OCI-LY3 (cell line): ENCODE measurements around the gene CD200R1.

Source experiments
- H2AFZ ChIP-seq: fragments of 200-600, 300-600 bp; shearing (Covaris generic); 2 replicates; pipeline ENCODE4 v1.6.0; 2014; ENCODE audit warnings: antibody characterized with exemption, low read depth, low read length
- H3K27ac ChIP-seq: fragments of 200-600, 300-600 bp; sonication (generic); 2 replicates; pipeline ENCODE4 v1.5.1; 2014; ENCODE audit warnings: mild to moderate bottlenecking, low read length, moderate library complexity, mixed read lengths
- H3K27me3 ChIP-seq: fragments of 200-600, 300-600 bp; sonication (generic); 2 replicates; pipeline ENCODE4 v1.6.1; 2014; ENCODE audit warnings: low read depth, low read length, mixed read lengths
- H3K36me3 ChIP-seq: fragments of 200-600, 300-600 bp; sonication (generic); replicated peaks from 2 replicates; pipeline ENCODE3; 2014; ENCODE audit warnings: low read depth, low read length, mixed read lengths
- H3K4me1 ChIP-seq: fragments of 300-600, 200-600 bp; sonication (generic); 2 replicates; pipeline ENCODE4 v1.6.1; 2014; ENCODE audit warnings: low read length, mixed read lengths
- H3K4me2 ChIP-seq: fragments of 200-600, 300-600 bp; sonication (generic); 2 replicates; pipeline ENCODE4 v1.6.1; 2014; ENCODE audit warnings: low read length, mixed read lengths
- H3K4me3 ChIP-seq: fragments of 300-600, 200-600 bp; sonication (generic); 2 replicates; pipeline ENCODE4 v1.5.1; 2014; ENCODE audit warnings: antibody characterized with exemption, mild to moderate bottlenecking, low read length, moderate library complexity
- H3K79me2 ChIP-seq: fragments of 300-600, 200-600 bp; shearing (Covaris generic); 2 replicates; pipeline ENCODE4 v1.6.1; 2014; ENCODE audit warnings: mild to moderate bottlenecking, low read length, mixed read lengths
- H3K9ac ChIP-seq: fragments of 300-600, 200-600 bp; shearing (Covaris generic); 2 replicates; pipeline ENCODE4 v1.6.0; 2014; ENCODE audit warnings: mild to moderate bottlenecking, low read length, moderate library complexity
- H3K9me3 ChIP-seq: fragments of 200-600, 300-600 bp; shearing (Covaris generic); 2 replicates; pipeline ENCODE4 v1.6.1; 2014; ENCODE audit warnings: low read length, mixed read lengths; ENCODE audit not compliant: insufficient read depth
- H4K20me1 ChIP-seq: fragments of 200-600, 300-600 bp; sonication (generic); 2 replicates; pipeline ENCODE4 v1.6.1; 2016; ENCODE audit warnings: low read length, mixed read lengths; ENCODE audit not compliant: insufficient read depth
- EZH2phosphoT487 ChIP-seq: fragments of 200-600 bp; shearing (Covaris generic); IDR thresholded peaks from 2 replicates; pipeline ENCODE4 v1.6.1; 2018; ENCODE audit warnings: antibody characterized with exemption, mixed run types, low read depth
- TF ChIP-seq, protein P1 (sequence below): fragments of 200-600, 300-600 bp; sonication (generic); IDR thresholded peaks from 2 replicates; pipeline ENCODE4 v1.5.1; 2014; ENCODE audit warnings: antibody characterized with exemption, low read length, low read depth

The CD200R1 gene

DNA sequence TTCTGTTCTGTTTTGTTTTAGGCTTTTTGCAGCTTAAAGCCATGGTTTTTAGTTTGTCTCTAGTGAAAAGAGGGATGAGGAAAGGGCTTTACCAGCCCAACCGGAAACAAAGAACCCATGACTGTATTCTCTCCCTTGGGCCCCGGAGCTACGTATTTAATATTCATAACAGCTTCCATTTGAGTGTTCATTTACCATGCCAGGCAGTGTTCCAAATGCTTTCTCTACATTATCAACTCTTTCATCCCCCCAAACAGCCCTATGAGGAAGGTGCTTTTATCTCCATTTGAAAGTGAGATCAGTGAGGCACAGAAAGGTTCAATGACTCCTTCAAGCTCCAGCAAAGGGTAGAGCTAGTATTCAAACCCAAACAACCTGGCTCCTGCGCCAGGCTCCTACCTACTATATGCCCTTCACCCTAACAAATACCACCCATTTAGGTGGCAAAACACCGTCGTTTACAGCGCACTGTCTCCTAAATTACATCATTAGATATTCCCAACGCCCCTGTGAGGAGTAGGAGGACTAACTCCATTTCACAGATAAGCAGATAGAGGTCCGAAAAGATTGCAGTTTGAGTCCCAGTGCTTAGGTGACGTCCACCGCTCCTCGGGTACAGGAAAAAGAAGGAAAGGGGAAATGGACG, 43.8 kb upstream of the CD200R1 start:
- Histone ChIP-seq H3K79me2 (peaks cover 59% of the 10 kb centered on the region), H3K4me3 (peak overlapping the region; percentile 89), H4K20me1 (no peaks in the 10 kb centered on the region), H3K27ac (peak overlapping the region; percentile 89), H3K4me1 (peaks cover 18% of the 10 kb centered on the region), H3K4me2 (peak overlapping the region; percentile 76), H3K9me3 (no peaks in the 10 kb centered on the region), H3K36me3 (peaks cover 30% of the 10 kb centered on the region), H3K9ac (peak overlapping the region; percentile 93), H3K27me3 (no peaks in the 10 kb centered on the region), H2AFZ (peak overlapping the region; percentile 86)
- TF ChIP-seq, protein P1, sequence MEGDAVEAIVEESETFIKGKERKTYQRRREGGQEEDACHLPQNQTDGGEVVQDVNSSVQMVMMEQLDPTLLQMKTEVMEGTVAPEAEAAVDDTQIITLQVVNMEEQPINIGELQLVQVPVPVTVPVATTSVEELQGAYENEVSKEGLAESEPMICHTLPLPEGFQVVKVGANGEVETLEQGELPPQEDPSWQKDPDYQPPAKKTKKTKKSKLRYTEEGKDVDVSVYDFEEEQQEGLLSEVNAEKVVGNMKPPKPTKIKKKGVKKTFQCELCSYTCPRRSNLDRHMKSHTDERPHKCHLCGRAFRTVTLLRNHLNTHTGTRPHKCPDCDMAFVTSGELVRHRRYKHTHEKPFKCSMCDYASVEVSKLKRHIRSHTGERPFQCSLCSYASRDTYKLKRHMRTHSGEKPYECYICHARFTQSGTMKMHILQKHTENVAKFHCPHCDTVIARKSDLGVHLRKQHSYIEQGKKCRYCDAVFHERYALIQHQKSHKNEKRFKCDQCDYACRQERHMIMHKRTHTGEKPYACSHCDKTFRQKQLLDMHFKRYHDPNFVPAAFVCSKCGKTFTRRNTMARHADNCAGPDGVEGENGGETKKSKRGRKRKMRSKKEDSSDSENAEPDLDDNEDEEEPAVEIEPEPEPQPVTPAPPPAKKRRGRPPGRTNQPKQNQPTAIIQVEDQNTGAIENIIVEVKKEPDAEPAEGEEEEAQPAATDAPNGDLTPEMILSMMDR = no peak
- TF ChIP-seq EZH2phosphoT487 = no peak

DNA sequence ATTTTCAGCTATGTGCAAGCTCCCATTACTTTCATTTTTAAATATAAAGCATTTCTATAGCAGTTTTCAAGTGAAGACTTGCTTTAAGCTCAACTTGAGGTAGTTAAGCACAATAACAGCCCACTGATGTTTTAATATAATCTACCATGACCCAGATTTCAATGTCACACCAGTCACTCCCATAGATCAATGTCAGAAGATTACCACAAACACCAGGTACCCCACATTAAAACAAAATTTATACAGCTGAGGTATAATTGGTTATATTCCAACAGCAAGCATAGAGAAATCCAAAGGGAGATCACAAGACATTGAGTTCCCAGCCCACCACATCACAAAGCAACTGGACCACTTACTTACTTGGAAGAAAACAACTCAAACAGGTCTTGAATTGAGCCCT, 38.7 kb upstream of the CD200R1 start:
- Histone ChIP-seq H2AFZ (no peak overlapping the region), H3K4me2 (no peak overlapping the region), H3K27me3 (no peaks in the 10 kb centered on the region), H3K4me3 (no peak overlapping the region), H3K9ac (no peak overlapping the region), H3K4me1 (peaks cover 10% of the 10 kb centered on the region), H3K9me3 (no peaks in the 10 kb centered on the region), H3K27ac (no peak overlapping the region), H3K36me3 (peaks cover 76% of the 10 kb centered on the region), H4K20me1 (0 out of 2 replicates have a peak, but pooled peaks cover 7% of the 10 kb centered on the region), H3K79me2 (peaks cover 87% of the 10 kb centered on the region)
- TF ChIP-seq, protein P1 = no peak
- no peak for TF ChIP-seq EZH2phosphoT487

DNA sequence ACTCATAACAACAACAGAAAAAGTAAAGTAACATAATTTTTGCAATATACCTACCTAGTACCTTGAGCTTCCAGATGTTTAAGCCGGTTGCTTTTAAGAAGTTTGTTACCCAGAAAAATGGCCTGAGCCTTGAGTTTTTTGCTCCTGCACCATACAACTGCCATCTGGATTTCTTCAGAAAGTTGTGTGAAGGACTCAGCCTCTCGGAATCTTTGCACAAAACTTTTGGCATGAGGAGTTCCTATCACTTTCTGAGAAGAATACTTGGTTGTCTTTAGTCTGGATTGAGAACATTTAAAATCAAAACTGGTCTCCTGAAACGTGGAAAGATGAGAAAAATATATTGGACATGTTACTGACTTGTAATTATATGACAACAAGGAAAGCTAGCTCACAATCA, 33.2 kb upstream of the CD200R1 start:
- H3K27ac ChIP-seq = no peak overlapping the region

DNA sequence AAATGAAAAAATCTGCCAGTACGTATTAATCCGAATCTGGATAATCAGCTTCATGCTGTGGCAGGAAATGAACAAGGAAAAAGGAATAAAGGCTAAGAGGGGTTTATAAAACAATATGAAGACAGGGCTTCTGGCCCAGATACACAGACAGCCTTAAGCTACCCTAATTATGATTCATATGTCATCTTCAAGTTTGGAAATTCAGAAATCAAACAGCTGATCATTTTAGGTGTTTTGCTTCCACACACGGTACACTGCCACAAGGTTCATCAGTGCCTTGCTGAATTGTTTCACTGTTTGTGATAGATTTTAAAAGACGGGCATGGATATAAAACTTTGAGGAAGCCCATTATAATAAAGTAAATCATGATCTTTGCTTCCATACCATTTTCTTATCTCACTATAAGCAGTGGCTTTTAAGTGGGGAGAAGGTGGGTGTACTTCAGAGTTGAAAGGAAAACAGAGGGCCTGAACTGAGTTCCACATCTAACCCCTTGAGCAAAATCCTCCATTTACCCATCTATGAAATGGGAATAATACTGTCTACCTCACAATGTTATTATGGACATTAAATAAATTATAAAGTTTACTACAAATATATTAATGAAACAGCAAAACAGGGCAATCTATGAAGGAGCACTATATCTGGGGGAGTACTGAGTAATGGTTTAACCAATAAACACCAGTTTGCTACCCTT, 31.6 kb upstream of the CD200R1 start:
- H3K27me3 ChIP-seq = no peaks in the 10 kb centered on the region
- H3K36me3 ChIP-seq = peaks cover 90% of the 10 kb centered on the region
- peaks cover 53% of the 10 kb centered on the region for H3K79me2 ChIP-seq
- H3K4me1 ChIP-seq = no peaks in the 10 kb centered on the region
- TF ChIP-seq, protein P1 = no peak
- no peak for TF ChIP-seq EZH2phosphoT487
- no peak overlapping the region for H3K4me2 ChIP-seq
- no peak overlapping the region for H3K4me3 ChIP-seq
- H3K27ac ChIP-seq = no peak overlapping the region
- 0 out of 2 replicates have a peak, but pooled peaks cover 7% of the 10 kb centered on the region for H4K20me1 ChIP-seq
- no peak overlapping the region for H3K9ac ChIP-seq
- H3K9me3 ChIP-seq = no peaks in the 10 kb centered on the region
- H2AFZ ChIP-seq = no peak overlapping the region

More for the DNA sequence above, 33.2 kb upstream of the CD200R1 start:
- Histone ChIP-seq H4K20me1 (0 out of 2 replicates have a peak, but pooled peaks cover 7% of the 10 kb centered on the region), H3K9ac (no peak overlapping the region), H3K79me2 (peaks cover 58% of the 10 kb centered on the region), H3K36me3 (peaks cover 93% of the 10 kb centered on the region), H3K4me2 (no peak overlapping the region), H3K4me3 (no peak overlapping the region), H3K4me1 (no peaks in the 10 kb centered on the region), H3K27me3 (no peaks in the 10 kb centered on the region), H2AFZ (no peak overlapping the region), H3K9me3 (no peaks in the 10 kb centered on the region)
- TF ChIP-seq, protein P1 = no peak
- TF ChIP-seq EZH2phosphoT487 = no peak
